CD4-positive, alpha-beta T cell treated with Interleukin-2 at 100 ng/mL for 4 hours (primary cell): Measurements from ENCODE around the gene EFHC1.

Source experiments
- DNase-seq: peaks from one replicate; pipeline ENCODE4 v3.0.0-alpha.2; 2020; ENCODE audit warnings: low spot score

EFHC1 gene

DNA sequence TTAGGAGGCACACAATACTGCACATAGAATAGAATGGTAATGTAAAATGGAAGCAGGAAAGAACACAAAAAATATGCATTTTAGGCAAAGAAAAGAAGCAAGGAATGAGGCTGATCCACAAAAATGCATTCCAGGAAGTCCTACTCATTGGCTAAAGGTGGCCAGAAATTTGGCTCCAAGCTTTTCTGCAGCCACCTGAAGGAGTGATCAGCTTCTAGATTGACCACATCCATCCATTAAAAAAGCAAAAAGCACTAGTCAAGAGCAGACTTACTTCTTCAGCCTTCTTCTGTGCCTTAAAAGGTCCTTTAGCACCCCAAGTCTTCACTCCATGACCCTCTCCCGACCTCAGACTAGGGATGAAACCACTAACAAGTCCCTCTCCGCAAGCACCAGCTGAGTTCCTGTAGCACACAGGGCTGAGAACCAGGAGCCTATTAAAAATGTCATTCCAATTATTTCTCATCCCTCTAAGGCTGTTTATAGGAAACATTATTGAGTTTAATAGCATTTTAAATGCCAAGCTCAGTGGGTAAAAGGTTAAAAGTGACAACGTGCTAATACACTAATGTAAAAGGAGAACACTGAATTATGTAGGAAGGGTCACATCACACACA, 120.3 kb downstream of the EFHC1 start:
- no peak for DNase-seq

- DNase-seq = no peak
Measured at GRCh38 chr6:52541135-52541534, 121.0 kb downstream of the EFHC1 start.

GRCh38 chr6:52543262-52543661, 123.1 kb downstream of the EFHC1 start:
- no peak for DNase-seq

DNA sequence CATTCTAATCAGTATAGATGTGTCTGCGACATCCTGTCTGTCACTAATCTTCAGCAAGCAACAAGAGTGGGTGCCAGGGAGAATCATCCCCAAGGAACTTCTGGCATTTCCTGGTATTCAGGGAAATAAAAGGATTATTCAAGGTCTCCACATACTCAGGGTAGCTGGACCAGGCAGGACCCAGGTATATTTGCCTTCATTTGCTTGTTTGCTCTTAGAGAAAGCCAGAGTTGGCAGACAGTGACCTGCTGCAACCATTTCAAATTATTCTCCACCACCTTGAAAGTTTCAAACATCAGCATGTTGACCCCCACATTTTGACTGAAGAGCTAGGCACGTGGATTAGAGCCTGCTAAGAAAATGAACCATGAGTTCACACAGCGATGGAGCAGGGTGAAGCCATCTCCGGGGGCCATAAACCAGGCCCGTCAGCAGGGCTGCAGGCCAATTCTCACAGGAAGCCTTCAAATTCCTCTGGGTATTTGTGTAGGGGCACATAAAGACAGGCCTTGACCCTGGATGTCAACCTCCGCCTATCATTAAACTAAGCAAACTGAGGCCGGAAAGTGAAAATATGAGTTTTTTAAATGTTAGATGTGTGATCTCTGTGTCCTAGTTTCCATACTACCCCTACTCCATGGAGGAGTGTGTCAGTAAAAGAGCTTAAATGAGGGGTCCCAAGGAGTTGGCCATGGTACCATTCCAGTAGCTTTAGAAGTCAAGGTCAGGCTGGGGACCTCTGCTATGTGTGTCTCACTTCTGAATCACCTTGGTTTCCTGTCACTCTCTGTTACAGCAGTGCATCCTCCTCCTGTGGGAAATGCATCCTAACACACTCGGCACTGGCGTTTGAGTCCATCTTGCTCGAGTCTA, 123.8 kb downstream of the EFHC1 start:
- DNase-seq = no peak

DNA sequence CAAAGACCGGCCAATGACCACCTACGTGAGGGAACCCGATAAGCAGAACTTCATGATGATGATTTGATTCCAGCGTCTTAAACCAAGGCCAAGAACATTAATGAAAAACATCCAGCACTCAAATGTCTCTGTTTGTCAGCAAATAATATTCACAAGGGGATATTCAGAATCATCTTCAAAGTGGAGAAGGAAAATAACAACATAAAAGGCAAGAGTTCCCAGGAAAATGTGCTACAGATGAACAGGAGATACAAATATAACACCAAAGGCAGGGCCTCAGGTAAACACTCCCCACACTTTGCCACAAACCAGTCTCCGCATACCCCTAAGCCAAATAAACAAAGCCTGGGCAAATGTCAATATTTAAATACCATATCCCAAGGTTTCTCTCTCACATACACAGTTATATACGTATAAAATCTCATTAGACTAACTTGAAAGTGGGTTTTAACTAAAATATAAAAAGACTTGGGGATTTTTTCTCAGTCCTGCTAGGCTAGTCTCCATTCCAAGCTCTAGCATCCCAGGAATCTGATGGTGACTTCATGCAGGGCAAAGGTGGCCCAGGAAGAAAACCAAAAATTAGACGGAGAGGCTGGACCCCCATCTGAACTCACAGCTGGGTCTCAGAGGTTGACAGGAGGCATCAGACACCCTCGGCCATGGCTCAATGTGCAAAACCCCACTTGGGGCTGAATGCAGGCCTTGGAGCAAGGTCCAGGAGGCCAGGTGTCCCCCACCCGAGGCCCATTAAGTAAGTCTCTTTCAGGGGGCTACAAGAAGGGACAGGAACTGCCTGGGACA, 124.7 kb downstream of the EFHC1 start:
- no peak for DNase-seq

- DNase-seq = no peak
Measured at GRCh38 chr6:52545406-52546119, 125.4 kb downstream of the EFHC1 start.

DNA sequence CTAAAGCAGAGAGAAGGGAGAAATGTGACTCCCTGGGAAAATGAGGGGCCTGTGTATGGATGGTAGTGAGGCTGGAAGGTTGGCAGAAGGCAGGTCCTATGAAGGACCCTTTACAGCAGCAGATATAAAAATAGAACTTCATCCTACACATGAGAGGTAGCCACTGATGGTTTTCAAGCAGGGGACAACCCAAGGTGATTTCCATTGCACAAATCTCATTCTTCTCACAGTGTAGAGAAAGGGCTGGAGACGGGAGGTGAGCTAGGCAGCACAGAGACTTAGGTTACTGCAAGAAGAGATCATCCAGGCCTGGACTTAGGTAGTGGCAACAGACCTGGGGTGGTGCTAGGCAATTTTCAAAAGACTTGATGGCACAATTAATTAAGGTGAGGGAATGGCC, 126.0 kb downstream of the EFHC1 start:
- no peak for DNase-seq

GRCh38 chr6:52546678-52547077, 126.5 kb downstream of the EFHC1 start:
- no peak for DNase-seq

GRCh38 chr6:52547647-52548352, 127.7 kb downstream of the EFHC1 start:
- DNase-seq = no peak

- no peak for DNase-seq
Measured at GRCh38 chr6:52548353-52548713, 128.2 kb downstream of the EFHC1 start.

- no peak for DNase-seq
Measured at GRCh38 chr6:52548999-52549398, 128.9 kb downstream of the EFHC1 start.

- DNase-seq = no peak
Measured at GRCh38 chr6:52549428-52549827, 129.3 kb downstream of the EFHC1 start.

DNA sequence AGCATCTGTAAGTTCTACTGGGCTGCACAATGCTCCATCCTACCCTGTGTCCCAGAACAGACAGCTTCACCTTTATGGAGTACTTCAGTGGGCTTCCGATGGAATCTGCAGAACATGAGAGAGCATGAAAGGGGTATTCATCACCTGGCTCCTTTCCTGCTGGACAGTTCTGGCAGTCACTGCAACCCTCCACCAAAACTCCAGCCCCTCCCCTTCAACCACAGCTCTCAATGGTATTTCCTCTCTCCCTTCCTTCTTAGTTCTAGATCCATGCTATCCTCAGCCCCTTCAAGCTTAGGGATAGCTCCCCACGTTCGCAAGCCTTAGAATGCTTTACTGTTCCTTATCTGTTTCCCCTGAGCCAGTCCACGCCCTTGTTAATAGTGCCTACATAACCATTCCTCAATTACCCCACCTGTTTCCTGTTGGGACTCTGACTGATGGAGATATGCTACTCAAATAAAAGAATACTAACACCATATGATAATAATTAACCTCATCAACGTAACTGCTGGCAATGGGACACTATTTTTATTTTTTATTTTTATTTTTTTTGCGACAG, 130.0 kb downstream of the EFHC1 start:
- no peak for DNase-seq

DNA sequence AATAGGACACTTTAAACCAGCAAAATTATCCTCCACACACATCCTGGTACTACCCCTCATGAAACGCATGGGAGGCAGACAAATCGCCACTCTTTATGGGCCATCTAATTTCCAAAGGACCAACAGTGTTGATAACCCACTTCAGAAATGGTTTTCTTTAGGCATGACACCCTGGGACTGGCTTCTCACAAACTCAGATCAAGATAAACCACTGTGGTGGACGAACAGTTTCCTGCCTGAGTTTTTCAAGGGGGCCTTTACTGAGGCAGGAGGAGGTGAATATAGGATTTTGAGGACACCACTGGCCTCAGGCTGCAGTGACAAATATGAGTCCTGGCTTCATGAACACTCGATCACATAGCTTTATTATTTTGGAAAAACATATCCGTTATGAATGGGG, 130.7 kb downstream of the EFHC1 start:
- DNase-seq = no peak

- no peak for DNase-seq
Measured at GRCh38 chr6:52551483-52552277, 131.5 kb downstream of the EFHC1 start.

DNA sequence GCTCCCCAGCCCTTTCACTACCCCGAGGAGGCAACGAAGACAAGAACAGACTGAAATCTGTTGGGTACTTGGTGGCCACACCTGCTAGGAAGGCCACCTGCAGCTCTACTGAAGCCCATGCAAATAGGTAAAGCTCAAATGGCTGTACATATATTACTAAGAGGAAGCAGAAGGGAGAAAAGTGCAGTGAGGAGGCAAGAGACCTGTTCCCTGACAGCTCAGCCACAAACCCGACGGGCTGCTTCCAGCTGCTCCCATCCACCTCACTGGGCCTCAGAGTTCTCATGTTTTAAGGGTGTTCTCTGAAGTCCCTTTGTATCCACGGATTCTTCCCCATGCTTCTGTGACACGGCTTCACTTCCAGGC, 132.1 kb downstream of the EFHC1 start:
- DNase-seq = no peak

- DNase-seq = no peak
Measured at GRCh38 chr6:52553158-52553557, 133.0 kb downstream of the EFHC1 start.

- no peak for DNase-seq
Measured at GRCh38 chr6:52553719-52554118, 133.6 kb downstream of the EFHC1 start.

DNA sequence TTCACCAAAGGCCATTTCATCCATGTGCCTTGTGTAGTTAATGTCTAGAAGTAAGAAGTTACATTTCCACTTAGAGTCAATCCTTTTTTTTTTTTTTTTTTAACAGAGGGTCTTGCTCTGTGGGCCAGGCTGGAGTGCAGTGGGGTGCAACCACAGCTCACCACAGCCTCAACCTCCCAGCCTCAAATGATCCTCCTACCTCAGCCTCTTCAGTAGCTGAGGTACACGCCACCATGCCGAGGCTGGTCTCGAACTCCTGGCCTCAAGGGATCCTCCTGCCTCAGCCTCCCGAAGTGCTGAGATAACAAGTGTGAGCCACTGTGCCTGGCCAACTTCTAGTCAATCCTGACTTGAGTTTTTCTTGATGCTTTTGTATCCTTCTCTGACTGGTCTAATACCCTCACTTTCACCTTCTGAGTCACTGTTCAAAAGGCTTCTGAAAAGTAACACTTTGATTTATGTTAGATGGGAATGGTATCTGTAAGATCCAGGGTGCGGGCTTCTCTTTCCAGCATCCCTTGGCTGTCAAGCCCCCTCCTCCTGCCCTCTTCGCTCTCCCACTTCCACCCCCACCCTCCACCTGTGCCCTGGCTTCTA, 134.6 kb downstream of the EFHC1 start:
- DNase-seq = no peak
